IMR-90 (cell line): ENCODE results near the gene INTS2. TPM values are rescaled to one million over a fixed set of nuclear protein-coding genes. Genes with fewer than 3 reads are reported as not detected.

Experiments
- ATAC-seq: fragments of 200-7000 bp; cut with Tn5 transposase; 2 replicates; pipeline ENCODE4 v1.9.1; 2020; ENCODE audit warnings: low read depth, mild to moderate bottlenecking, moderate library complexity
- BruUV-seq: library from RNA; stranded (reverse); fragments of 400-500 nt; replicated peaks from 2 replicates; lab custom pipeline; 2021; lab: Mats Ljungman, UMichigan
- CTCF ChIA-PET: fragments of 300-600 bp; formaldehyde crosslinking; extraction: SDS; loops from one replicate; lab custom pipeline; 2021; ENCODE audit warnings: antibody characterized with exemption; lab: Yijun Ruan, JAX
- POLR2A ChIA-PET: fragments of 300-600 bp; sonication (Branson Sonifier 250); formaldehyde crosslinking; loops from one replicate; lab custom pipeline; 2022; ENCODE audit warnings: antibody characterized with exemption; ENCODE audit not compliant: unreplicated experiment; lab: Charles Lee
- DNase-seq: peaks from one replicate; pipeline ENCODE4 v3.0.0; 2013
- H2AFZ ChIP-seq: replicated peaks from 2 replicates; pipeline ENCODE3; 2013; ENCODE audit warnings: low read length, mild to moderate bottlenecking; ENCODE audit not compliant: poor library complexity
- H2AK5ac ChIP-seq: 2 replicates; pipeline ENCODE4 v1.6.1; 2013; ENCODE audit warnings: low read depth, low read length, inconsistent platforms
- H2AK9ac ChIP-seq: replicated peaks from 2 replicates; pipeline ENCODE3; 2013; ENCODE audit warnings: mild to moderate bottlenecking, low read depth, low read length, moderate library complexity; ENCODE audit not compliant: poor library complexity
- H2BK120ac ChIP-seq: 2 replicates; pipeline ENCODE4 v1.6.1; 2013; ENCODE audit warnings: low read depth, low read length, inconsistent platforms
- H2BK15ac ChIP-seq: 3 replicates; pipeline ENCODE4 v1.6.1; 2013; ENCODE audit warnings: low read depth, low read length, inconsistent platforms
- H2BK20ac ChIP-seq: 2 replicates; pipeline ENCODE4 v1.6.1; 2013; ENCODE audit warnings: low read depth, mild to moderate bottlenecking, inconsistent platforms, low read length, moderate library complexity
- H2BK5ac ChIP-seq: 2 replicates; pipeline ENCODE4 v1.6.1; 2013; ENCODE audit warnings: mild to moderate bottlenecking, low read depth, low read length, inconsistent platforms; ENCODE audit not compliant: poor library complexity, severe bottlenecking
- H3K14ac ChIP-seq: replicated peaks from 2 replicates; pipeline ENCODE4 v1.6.1; 2013; ENCODE audit warnings: low read depth, low read length, inconsistent platforms
- H3K18ac ChIP-seq: 2 replicates; pipeline ENCODE4 v1.6.1; 2013; ENCODE audit warnings: low read depth, low read length, control low read depth
- H3K23ac ChIP-seq: 2 replicates; pipeline ENCODE4 v1.6.1; 2013; ENCODE audit warnings: low read depth, low read length, inconsistent platforms
- H3K27ac ChIP-seq: 2 replicates; pipeline ENCODE4 v1.5.1; 2013; ENCODE audit warnings: mild to moderate bottlenecking, control low read depth, low read length; ENCODE audit not compliant: insufficient read depth
- H3K27me3 ChIP-seq: 2 replicates; pipeline ENCODE4 v1.6.1; 2013; ENCODE audit warnings: low read length; ENCODE audit not compliant: control insufficient read depth, insufficient read depth
- H3K36me3 ChIP-seq: 2 replicates; pipeline ENCODE4 v1.6.1; 2013; ENCODE audit warnings: low read length, mixed read lengths; ENCODE audit not compliant: control insufficient read depth, insufficient read depth
- H3K4ac ChIP-seq: 2 replicates; pipeline ENCODE4 v1.6.1; 2013; ENCODE audit warnings: low read depth, low read length, inconsistent platforms
- H3K4me1 ChIP-seq: 2 replicates; pipeline ENCODE4 v1.6.1; 2013; ENCODE audit warnings: low read length, mixed read lengths; ENCODE audit not compliant: control insufficient read depth, insufficient read depth
- H3K4me2 ChIP-seq: 2 replicates; pipeline ENCODE4 v1.6.1; 2013; ENCODE audit warnings: low read depth, mild to moderate bottlenecking, control low read depth, low read length, moderate library complexity
- H3K4me3 ChIP-seq: 2 replicates; pipeline ENCODE4 v1.5.1; 2013; ENCODE audit warnings: low read depth, mild to moderate bottlenecking, control low read depth, low read length, moderate library complexity; ENCODE audit not compliant: insufficient read depth
- H3K56ac ChIP-seq: 2 replicates; pipeline ENCODE4 v1.6.1; 2013; ENCODE audit warnings: low read length, inconsistent platforms; ENCODE audit not compliant: insufficient read depth; ENCODE audit errors: extremely low read depth
- H3K79me1 ChIP-seq, 2 experiments: 2 replicates each; pipeline ENCODE4 v1.6.1; 2013; ENCODE audit warnings: low read length in 2 of 2, inconsistent platforms in 1 of 2, low read depth in 1 of 2
- H3K9ac ChIP-seq: 2 replicates; pipeline ENCODE4 v1.6.1; 2013; ENCODE audit warnings: low read depth, low read length, control low read depth
- H3K9me1 ChIP-seq: 2 replicates; pipeline ENCODE4 v1.6.1; 2013; ENCODE audit warnings: low read length, inconsistent platforms; ENCODE audit not compliant: insufficient read depth
- H3K9me3 ChIP-seq: 2 replicates; pipeline ENCODE4 v1.6.1; 2013; ENCODE audit warnings: low read length; ENCODE audit not compliant: control insufficient read depth, insufficient read depth
- H4K20me1 ChIP-seq: 2 replicates; pipeline ENCODE4 v1.6.1; 2013; ENCODE audit warnings: low read length, inconsistent platforms; ENCODE audit not compliant: insufficient read depth
- H4K5ac ChIP-seq: 2 replicates; pipeline ENCODE4 v1.6.1; 2013; ENCODE audit warnings: mild to moderate bottlenecking, low read depth, low read length, control low read depth
- H4K8ac ChIP-seq, 2 experiments: 2 replicates each; pipeline ENCODE4 v1.6.1; 2013; ENCODE audit warnings: low read depth in 2 of 2, low read length in 2 of 2, control low read depth in 1 of 2, inconsistent platforms in 1 of 2
- H4K91ac ChIP-seq: 2 replicates; pipeline ENCODE4 v1.6.1; 2013; ENCODE audit warnings: low read depth, low read length, inconsistent platforms; ENCODE audit not compliant: insufficient read depth
- WGBS, 2 experiments: methylation state at CpG; one replicate each; pipeline versions ENCODE4 v1.1.5 to v1.1.7; 2013; ENCODE audit warnings: missing lambda C conversion rate in 2 of 2; ENCODE audit not compliant: insufficient read length in 1 of 2; ENCODE audit errors: extremely low coverage in 2 of 2; 5-methylcytosine and 5-hydroxymethylcytosine counted together
- dilution Hi-C: fragments of 300-500 bp; cut with HindIII; formaldehyde crosslinking; loops from one replicate; pipeline ENCODE4 v1.14.3; 2018; ENCODE audit warnings: low sequenced_read_pairs; ENCODE audit not compliant: unreplicated experiment
- in situ Hi-C: fragments of 300-500 bp; cut with MboI; formaldehyde crosslinking; loops from 3 replicates; pipeline ENCODE4 v1.14.3; 2019; ENCODE audit warnings: low sequenced_read_pairs, inconsistent platforms, mixed read lengths
- intact Hi-C: fragments of 100-400 bp; cut with micrococcal nuclease; formaldehyde crosslinking; loops from 2 replicates; pipeline ENCODE4 v1.10.0; 2022
- polyA plus RNA-seq, 3 experiments: library from polyadenylated mRNA; depleted of rRNA; stranded (reverse); fragments of >200 nt; gene quantifications; 2 replicates each; pipeline ENCODE4 v1.2.3, GENCODE V29; 2012; ENCODE audit warnings: low replicate concordance in 1 of 3
- total RNA-seq: library from RNA; depleted of rRNA; stranded (reverse); fragments of >200 nt; gene quantifications from 2 replicates; pipeline ENCODE4 v1.2.3, GENCODE V29; 2012
- TF ChIP-seq, protein P1 (sequence below): fragments of 150-350 bp; IDR thresholded peaks from 2 replicates; pipeline ENCODE4 v1.6.1; 2016; ENCODE audit warnings: low read depth, mild to moderate bottlenecking, low read length, moderate library complexity, borderline replicate concordance

Gene INTS2
- total and polyA plus RNA-seq, 2 of the 4 experiments (the other 2 are of a cell fraction): 4.0 to 17.4 TPM

DNA sequence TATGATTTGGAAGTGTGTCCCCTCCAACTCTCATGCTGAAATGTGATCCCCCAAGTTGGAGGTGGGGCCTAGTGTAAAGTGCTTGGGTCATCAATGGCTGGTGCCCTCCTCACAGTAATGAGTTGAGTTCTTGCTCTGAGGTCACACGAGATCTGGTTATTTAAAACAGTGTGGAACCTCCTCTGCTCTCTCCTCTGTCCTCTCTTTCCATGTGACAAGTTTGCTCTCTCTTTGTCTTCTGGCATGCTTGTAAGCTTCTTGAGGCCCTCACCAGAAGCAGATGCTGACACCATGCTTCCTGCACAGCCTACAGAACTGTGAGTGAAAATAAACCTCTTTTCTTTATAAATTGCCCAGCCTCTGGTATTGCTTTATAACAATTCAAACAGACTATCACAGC lies 84.3 kb downstream of the INTS2 start:
- Histone ChIP-seq H3K36me3 (peaks cover 6% of the 10 kb centered on the region; the same call in 1 of the 2 replicates), H3K56ac (no peak overlapping the region), H3K27me3 (no peaks in the 10 kb centered on the region), H4K5ac (no peak overlapping the region), H3K79me1 (peaks cover 8 to 28% of the 10 kb centered on the region in 2 experiments; a peak in 3 of 4 replicates), H2BK5ac (no peak overlapping the region), H3K4me2 (no peak overlapping the region), H2BK20ac (no peak overlapping the region), H2AFZ (no peak overlapping the region), H3K9ac (no peak overlapping the region), H4K20me1 (no peaks in the 10 kb centered on the region; the same call in 1 of the 2 replicates), H3K14ac (no peak overlapping the region), H3K4me3 (no peak overlapping the region), H2BK15ac (no peak overlapping the region), H3K9me3 (no peaks in the 10 kb centered on the region), H3K4ac (no peak overlapping the region), H3K27ac (no peak overlapping the region), H3K4me1 (no peaks in the 10 kb centered on the region), H3K18ac (no peak overlapping the region), H2AK9ac (no peak overlapping the region), H4K8ac (no peak overlapping the region), H2AK5ac (no peak overlapping the region), H3K23ac (no peak overlapping the region), H4K91ac (no peak overlapping the region), H2BK120ac (no peak overlapping the region), H3K9me1 (no peaks in the 10 kb centered on the region)
- in situ Hi-C loops (loop anchor here (5.0 to 10.0 kb wide), 2 partner anchors 206 to 419 kb away; no protein-coding TSS in a partner anchor), dilution Hi-C loops (no loop called here), intact Hi-C loops (no loop called here)
- DNase-seq (no peak), ATAC-seq (no peak)
- POLR2A ChIA-PET: no interaction called here
- no CpG with 5 or more reads among the region's 1 CpG for WGBS, 2 experiments
- TF ChIP-seq, protein P1, sequence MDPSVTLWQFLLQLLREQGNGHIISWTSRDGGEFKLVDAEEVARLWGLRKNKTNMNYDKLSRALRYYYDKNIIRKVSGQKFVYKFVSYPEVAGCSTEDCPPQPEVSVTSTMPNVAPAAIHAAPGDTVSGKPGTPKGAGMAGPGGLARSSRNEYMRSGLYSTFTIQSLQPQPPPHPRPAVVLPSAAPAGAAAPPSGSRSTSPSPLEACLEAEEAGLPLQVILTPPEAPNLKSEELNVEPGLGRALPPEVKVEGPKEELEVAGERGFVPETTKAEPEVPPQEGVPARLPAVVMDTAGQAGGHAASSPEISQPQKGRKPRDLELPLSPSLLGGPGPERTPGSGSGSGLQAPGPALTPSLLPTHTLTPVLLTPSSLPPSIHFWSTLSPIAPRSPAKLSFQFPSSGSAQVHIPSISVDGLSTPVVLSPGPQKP: no peak
- no TSS peak for BruUV-seq
- CTCF ChIA-PET: no interaction called here
